ENCODE measurements around the gene CCBE1. TPM values are rescaled to one million over a fixed set of nuclear protein-coding genes. Genes with fewer than 3 reads are reported as not detected.

The CCBE1 gene
- polyA plus RNA-seq, 1 of the 3 experiments (the other 2 are of a cell fraction): 5.0 TPM

DNA sequence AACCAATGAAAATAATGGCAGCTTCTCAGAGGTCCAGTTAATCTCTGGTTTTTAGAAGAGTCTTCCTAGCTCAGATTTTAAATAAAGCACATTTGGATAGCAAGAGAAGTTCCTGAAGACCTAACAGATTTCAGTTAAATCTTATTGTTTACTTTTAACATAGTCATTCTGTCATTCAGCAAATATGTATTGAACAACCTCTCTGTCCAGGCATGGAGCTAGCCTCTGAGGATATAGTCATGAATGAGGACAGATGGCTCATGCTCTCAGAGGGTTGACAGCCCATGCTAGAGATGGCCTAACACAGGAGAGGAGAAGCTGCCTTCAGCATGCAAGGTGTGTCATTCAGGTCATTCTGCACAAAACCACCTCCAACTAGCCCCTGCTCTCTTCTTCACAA is 6.2 kb downstream of the CCBE1 start (continued):
- TF ChIP-seq, protein P1, sequence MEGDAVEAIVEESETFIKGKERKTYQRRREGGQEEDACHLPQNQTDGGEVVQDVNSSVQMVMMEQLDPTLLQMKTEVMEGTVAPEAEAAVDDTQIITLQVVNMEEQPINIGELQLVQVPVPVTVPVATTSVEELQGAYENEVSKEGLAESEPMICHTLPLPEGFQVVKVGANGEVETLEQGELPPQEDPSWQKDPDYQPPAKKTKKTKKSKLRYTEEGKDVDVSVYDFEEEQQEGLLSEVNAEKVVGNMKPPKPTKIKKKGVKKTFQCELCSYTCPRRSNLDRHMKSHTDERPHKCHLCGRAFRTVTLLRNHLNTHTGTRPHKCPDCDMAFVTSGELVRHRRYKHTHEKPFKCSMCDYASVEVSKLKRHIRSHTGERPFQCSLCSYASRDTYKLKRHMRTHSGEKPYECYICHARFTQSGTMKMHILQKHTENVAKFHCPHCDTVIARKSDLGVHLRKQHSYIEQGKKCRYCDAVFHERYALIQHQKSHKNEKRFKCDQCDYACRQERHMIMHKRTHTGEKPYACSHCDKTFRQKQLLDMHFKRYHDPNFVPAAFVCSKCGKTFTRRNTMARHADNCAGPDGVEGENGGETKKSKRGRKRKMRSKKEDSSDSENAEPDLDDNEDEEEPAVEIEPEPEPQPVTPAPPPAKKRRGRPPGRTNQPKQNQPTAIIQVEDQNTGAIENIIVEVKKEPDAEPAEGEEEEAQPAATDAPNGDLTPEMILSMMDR (IDR thresholded peaks at IDR 0.05): no peak
- no peak for TF ChIP-seq SIN3A (IDR thresholded peaks at IDR 0.05; ENCODE audit: borderline replicate concordance, low read depth, low read length)
- TF ChIP-seq, protein P2, sequence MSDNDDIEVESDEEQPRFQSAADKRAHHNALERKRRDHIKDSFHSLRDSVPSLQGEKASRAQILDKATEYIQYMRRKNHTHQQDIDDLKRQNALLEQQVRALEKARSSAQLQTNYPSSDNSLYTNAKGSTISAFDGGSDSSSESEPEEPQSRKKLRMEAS (IDR thresholded peaks at IDR 0.05; ENCODE audit: low read depth): no peak
- TF ChIP-seq GABPA (IDR thresholded peaks at IDR 0.05; ENCODE audit: low read depth): no peak
- no peak for TF ChIP-seq TAF1 (IDR thresholded peaks at IDR 0.05; ENCODE audit: borderline replicate concordance, low read depth, low read length)
- no peak for TF ChIP-seq RCOR1 (IDR thresholded peaks at IDR 0.05; ENCODE audit: low read length)

DNA sequence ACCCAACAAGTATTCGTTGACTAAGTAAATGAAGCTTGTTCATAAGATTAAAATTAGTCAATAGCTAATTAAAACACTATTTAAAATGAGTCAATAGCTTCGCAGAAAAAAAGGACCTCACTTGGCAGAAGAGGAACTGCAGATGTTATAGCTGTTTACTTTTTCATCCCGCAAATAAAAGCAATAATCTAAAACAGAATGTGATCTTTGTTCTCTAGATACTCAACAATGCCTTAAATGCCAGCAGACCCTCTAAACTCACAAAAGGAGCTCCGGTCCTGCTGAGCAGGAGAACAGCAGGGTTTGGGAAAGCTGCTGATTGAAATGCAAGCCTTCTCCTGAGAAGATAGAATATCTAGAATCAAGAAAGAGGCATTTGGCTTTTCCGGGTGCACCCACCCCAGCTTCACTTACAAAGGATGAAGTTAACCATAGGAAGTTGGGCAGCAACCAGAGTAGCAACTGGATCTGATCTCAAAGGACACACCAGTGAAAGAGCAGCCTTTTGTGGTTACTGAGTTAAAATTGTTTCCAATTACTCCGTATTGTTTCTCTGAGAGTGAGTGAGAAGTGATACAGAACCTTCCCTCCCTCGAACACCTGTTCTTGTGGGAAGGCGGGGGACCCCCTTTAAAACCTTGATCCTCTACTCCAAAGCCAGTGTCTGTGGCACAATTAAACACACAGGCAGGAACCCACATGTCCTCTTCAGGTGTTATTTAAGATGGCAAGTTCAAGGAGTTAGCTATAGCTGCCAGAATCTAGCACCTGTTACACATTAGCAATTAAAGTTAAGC is 6.8 kb downstream of the CCBE1 start:
- TF ChIP-seq RFX5 (IDR thresholded peaks at IDR 0.05; ENCODE audit: low read length) (no peak), FOSL2 (IDR thresholded peaks at IDR 0.05; ENCODE audit: borderline replicate concordance, low read depth) (no peak), RXRA (IDR thresholded peaks at IDR 0.05; ENCODE audit: borderline replicate concordance, low read depth) (no peak)
- TF ChIP-seq, protein P1 (IDR thresholded peaks at IDR 0.05): no peak
- no peaks in the 10 kb centered on the region for H4K20me1 ChIP-seq (ENCODE audit: insufficient read depth)
- H3F3A ChIP-seq (replicated peaks; ENCODE audit: insufficient read depth): peaks cover 9% of the 10 kb centered on the region
- H3K27me3 ChIP-seq (ENCODE audit: insufficient read depth): no peaks in the 10 kb centered on the region
- H3K36me3 ChIP-seq (replicated peaks in 1 of 2; ENCODE audit: control insufficient read depth in 1 of 2, insufficient read depth in 2 of 2, low read length in 1 of 2): no peaks in the 10 kb centered on the region
- 83% methylated on average over 8 of the region's 8 CpGs for WGBS (ENCODE audit: low lambda C conversion rate)
- H3K9ac ChIP-seq: no peak overlapping the region
- no peak overlapping the region for H3K4me3 ChIP-seq (ENCODE audit: low read depth in 2 of 2, low read length in 1 of 2)
- POLR2A ChIA-PET: no interaction called here
- peaks cover 9% of the 10 kb centered on the region; the same call in 1 of the 2 replicates for H3K79me2 ChIP-seq (ENCODE audit: insufficient read depth)
- no peaks in the 10 kb centered on the region for H3K9me3 ChIP-seq
- no peak overlapping the region for H2AFZ ChIP-seq (ENCODE audit: low read depth)
- H3K4me2 ChIP-seq: peak overlapping the region; percentile 57
- peak overlapping the region in 1 of 2 experiments; percentile 54; a peak in 2 of 4 replicates for H3K27ac ChIP-seq (ENCODE audit: low read depth in 2 of 2, low read length in 1 of 2)
- no peak for DNase-seq
- peaks cover 0 to 11% of the 10 kb centered on the region in 2 experiments; a peak in 2 of 4 replicates for H3K4me1 ChIP-seq (ENCODE audit: control insufficient read depth in 1 of 2, insufficient read depth in 2 of 2, low read depth in 1 of 2, low read length in 1 of 2)
- CTCF ChIA-PET: interaction anchor here (0.6 to 1.6 kb wide), 2 partner anchors 11 to 133 kb away, joined by 3 to 4 read pairs; no protein-coding TSS in a partner anchor
- no peaks in the 10 kb centered on the region for H3K9me2 ChIP-seq
